GM21447 (cell line): ENCODE results near the gene LRRC46.

ENCODE experiments used
- ATAC-seq: cut with Tn5 transposase; IDR thresholded peaks from one replicate; pipeline ENCODE4 v1.9.1; 2021; ENCODE audit not compliant: unreplicated experiment

Gene LRRC46

GRCh38 chr17:47850692-47851573 lies 19.5 kb downstream of the LRRC46 start, which contains the start of gene SP6:
Gene SP6, minus strand, starts transcription at chr17:47851163. Its CDS starts 2,734 bp downstream, at chr17:47848429.
- ATAC-seq: no peak

- no peak for ATAC-seq
Measured at GRCh38 chr17:47851764-47852112, 20.3 kb downstream of the LRRC46 start.

- no peak for ATAC-seq
Measured at GRCh38 chr17:47852113-47852949, 20.9 kb downstream of the LRRC46 start.

GRCh38 chr17:47853616-47854015 lies 22.1 kb downstream of the LRRC46 start:
- no peak for ATAC-seq

GRCh38 chr17:47855737-47856136 lies 24.3 kb downstream of the LRRC46 start:
- ATAC-seq: no peak

- no peak for ATAC-seq
Measured at GRCh38 chr17:47856830-47857229, 25.4 kb downstream of the LRRC46 start.

- no peak for ATAC-seq
Measured at GRCh38 chr17:47857551-47858455, 26.3 kb downstream of the LRRC46 start.

GRCh38 chr17:47860386-47860785 lies 28.9 kb downstream of the LRRC46 start:
- no peak for ATAC-seq

- ATAC-seq: no peak
Measured at GRCh38 chr17:47862621-47863440, 31.4 kb downstream of the LRRC46 start.

- no peak for ATAC-seq
Measured at GRCh38 chr17:47864791-47865216, 33.3 kb downstream of the LRRC46 start.

GRCh38 chr17:47866941-47867340 lies 35.5 kb downstream of the LRRC46 start:
- ATAC-seq: no peak

- ATAC-seq: no peak
Measured at GRCh38 chr17:47867813-47868533, 36.5 kb downstream of the LRRC46 start.

- no peak for ATAC-seq
Measured at GRCh38 chr17:47869114-47869513, 37.6 kb downstream of the LRRC46 start.

- ATAC-seq: no peak
Measured at GRCh38 chr17:47870056-47870455, 38.6 kb downstream of the LRRC46 start.

- ATAC-seq: no peak
Measured at GRCh38 chr17:47871048-47871447, 39.6 kb downstream of the LRRC46 start.

- ATAC-seq: no peak
Measured at GRCh38 chr17:47872019-47872650, 40.7 kb downstream of the LRRC46 start.

GRCh38 chr17:47872651-47873161 lies 41.2 kb downstream of the LRRC46 start:
- no peak for ATAC-seq

GRCh38 chr17:47873200-47874090 lies 42.0 kb downstream of the LRRC46 start:
- ATAC-seq: no peak
